Testis (tissue), 2 donors: ENCODE measurements around the gene NECTIN2.

Experiments used
- CTCF ChIP-seq, 3 experiments: fragments of 450-650 bp in 2 of 3; fragments of 200-600 bp in 1 of 3; sonication (generic) in 1 of 3; IDR thresholded peaks; one replicate each; pipeline ENCODE4 v1.5.1; 2016 to 2019; ENCODE audit warnings: antibody characterized with exemption in 3 of 3, mild to moderate bottlenecking in 2 of 3, moderate library complexity in 1 of 3
- POLR2A ChIP-seq: fragments of 450-650 bp; IDR thresholded peaks from one replicate; pipeline ENCODE4 v1.6.1; 2017; ENCODE audit warnings: antibody characterized with exemption, mild to moderate bottlenecking, moderate library complexity

- TF ChIP-seq CTCF (IDR thresholded peaks at IDR 0.05), result no peak
- no peak for TF ChIP-seq POLR2A
Measured at GRCh38 chr19:44875666-44876451, 29.8 kb downstream of the NECTIN2 start.
